KBM-7 (cell line): ENCODE measurements around the gene ANKK1.

Experiments
- DNase-seq: peaks from one replicate; pipeline ENCODE4 v3.0.0-alpha.2; 2015
- in situ Hi-C: fragments of 300-500 bp; cut with MboI; formaldehyde crosslinking; loops from 2 replicates; pipeline ENCODE4 v1.14.3; 2020; ENCODE audit warnings: low sequenced_read_pairs, low pct_unique_long_range_greater_than_20kb, mixed read lengths

Gene ANKK1

GRCh38 chr11:113404859-113405430 lies 17.4 kb downstream of the ANKK1 start:
- no peak for DNase-seq
- in situ Hi-C loops = no loop called here

DNA sequence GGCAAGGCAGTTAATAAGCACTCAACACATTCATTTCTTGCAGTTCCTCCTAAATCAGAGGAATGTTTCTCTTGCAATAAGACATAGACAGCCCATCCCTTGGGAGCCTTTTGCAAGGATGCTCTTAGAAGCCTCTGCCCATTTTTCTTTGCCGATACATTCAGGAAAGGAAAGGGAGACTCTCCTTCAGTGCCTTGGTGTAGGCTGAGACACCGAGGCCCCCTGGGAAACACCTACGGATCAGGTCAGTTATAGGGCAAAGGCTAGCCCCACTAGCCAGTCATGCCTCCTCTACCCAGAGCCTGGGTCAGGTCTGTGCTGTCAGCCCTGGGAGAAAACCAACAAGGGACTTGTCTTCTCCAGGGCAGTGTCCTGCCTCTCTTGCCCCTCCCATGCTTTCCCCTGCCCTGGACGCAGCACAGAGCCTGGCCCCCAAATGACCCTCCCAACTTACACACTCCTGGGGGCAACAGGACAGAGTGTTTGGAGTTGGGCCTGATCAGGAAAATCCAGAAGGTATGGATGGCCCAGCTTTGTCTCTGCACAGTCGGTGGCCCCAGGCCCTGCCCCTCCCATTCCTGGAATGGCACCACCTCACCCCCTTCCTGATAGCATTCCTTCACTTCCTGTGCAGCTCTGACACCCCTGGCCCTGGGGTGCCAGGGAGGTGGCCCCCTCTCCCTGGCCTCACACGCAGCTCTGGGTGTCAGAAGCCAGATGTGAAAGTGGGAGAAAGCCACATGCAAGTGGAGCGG lies 18.3 kb downstream of the ANKK1 start:
- no peak for DNase-seq
- in situ Hi-C loops = no loop called here

- in situ Hi-C loops = no loop called here
- DNase-seq = no peak
Observed at GRCh38 chr11:113407163-113407562, 19.6 kb downstream of the ANKK1 start.

DNA sequence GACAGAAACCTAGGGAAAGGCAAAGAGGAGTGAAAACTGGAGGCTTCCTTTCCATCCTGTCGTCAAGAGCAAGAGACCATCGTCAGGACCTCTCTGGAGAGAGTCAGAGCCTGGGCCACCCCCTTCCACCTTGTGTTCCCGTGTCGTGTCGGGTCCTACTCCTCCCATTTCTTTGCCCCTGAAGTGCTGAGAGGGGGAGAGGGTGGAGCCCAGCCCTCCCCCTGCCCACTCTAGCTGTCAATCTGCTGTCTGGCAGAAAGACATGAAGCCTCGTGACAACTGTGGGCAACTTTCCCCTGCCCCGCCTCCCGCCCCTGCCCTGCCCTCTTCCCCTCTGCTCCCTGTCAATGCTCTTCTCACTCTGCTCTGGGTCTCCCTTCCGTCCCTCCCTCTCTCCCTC lies 20.6 kb downstream of the ANKK1 start:
- DNase-seq = no peak
- in situ Hi-C loops = no loop called here

- in situ Hi-C loops = no loop called here
- DNase-seq = no peak
Observed at GRCh38 chr11:113408887-113409286, 21.3 kb downstream of the ANKK1 start.

- DNase-seq = no peak
- in situ Hi-C loops = no loop called here
Observed at GRCh38 chr11:113409526-113409925, 21.9 kb downstream of the ANKK1 start.

DNA sequence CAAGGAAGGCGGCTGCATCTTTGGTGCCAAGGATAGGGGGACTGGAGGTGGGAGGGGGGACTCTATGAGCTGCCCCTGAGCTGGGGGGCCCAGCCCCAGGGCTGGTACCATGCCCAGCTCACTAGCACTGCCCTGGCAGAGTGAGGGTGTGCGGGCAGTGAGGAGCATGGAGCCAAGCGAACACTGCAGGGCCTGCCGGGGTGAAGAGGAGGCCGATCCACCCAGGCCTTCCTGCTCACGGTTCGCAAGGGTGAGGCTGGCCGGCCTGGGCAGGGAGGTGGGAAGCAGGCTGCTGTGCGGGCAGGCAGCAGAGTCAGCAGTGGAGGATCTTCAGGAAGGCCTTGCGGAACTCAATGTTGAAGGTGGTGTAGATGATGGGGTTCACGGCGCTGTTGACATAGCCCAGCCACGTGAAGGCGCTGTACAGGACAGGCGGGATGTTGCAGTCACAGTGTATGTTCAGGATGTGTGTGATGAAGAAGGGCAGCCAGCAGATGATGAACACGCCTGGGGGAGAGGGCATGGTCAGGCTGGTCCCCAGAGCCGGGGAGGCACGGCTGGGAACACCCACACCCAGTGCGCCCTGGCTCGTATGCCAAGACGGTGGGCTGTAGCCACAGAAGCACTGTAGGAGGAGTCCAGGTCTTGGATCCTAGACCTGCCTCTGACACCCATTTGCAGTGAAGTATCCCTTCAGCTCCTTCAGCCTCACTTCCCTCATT lies 23.0 kb downstream of the ANKK1 start:
- in situ Hi-C loops = no loop called here
- no peak for DNase-seq

- DNase-seq = no peak
- in situ Hi-C loops = no loop called here
Observed at GRCh38 chr11:113411536-113411935, 24.0 kb downstream of the ANKK1 start.

- in situ Hi-C loops = no loop called here
Observed at GRCh38 chr11:113412675-113413074, 25.1 kb downstream of the ANKK1 start.

GRCh38 chr11:113415343-113415742 lies 27.8 kb downstream of the ANKK1 start:
- no peak for DNase-seq
- in situ Hi-C loops = no loop called here

More at GRCh38 chr11:113412675-113413074, 25.1 kb downstream of the ANKK1 start:
- DNase-seq = no peak

DNA sequence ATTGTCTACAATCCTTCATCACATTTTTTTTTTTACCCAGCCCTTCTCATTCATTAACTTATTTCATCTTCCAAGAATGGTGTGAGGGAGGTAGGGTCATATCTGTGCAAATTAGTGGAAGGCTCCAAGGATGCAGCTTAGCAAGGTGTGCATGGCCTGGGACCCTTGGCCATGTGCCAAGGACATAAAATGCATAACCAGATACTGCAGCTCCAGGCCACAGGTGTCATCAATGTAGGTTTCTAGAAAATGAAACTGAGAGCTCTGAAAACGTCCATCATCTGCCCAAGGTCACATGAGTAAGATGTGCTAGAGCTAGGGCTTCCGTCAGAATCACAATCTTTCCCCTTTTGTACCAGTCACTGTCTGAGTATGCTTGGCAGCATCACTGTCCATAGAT lies 29.8 kb downstream of the ANKK1 start:
- in situ Hi-C loops = no loop called here
- DNase-seq = no peak

DNA sequence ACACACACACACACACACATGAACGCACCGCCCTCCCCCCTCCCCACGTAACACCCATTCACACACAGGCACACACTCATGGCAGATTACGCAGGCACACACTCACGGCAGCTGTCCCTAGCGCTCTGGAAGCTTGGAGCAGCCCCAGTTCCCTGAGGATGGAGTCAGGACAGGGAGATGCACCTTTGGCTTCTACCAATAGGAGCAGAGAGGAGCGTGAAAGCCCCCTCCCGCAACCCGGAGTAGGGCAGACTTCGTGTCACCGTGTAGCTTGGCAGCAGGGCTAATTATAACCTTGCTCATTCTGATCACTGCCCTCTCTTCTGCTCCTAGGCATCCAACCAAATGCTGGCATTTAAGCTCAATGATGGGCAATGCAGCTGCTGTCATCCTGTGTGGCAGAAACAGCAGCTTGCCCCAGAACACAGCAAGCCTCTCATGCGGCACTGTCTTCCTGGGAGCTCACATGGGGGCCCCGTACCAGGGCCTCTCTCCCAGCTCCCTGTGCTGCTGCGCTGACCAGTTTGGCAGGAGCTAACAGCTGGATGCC lies 31.9 kb downstream of the ANKK1 start:
- in situ Hi-C loops = no loop called here
- DNase-seq = no peak

- in situ Hi-C loops = no loop called here
- DNase-seq = no peak
Observed at GRCh38 chr11:113420808-113421207, 33.2 kb downstream of the ANKK1 start.

DNA sequence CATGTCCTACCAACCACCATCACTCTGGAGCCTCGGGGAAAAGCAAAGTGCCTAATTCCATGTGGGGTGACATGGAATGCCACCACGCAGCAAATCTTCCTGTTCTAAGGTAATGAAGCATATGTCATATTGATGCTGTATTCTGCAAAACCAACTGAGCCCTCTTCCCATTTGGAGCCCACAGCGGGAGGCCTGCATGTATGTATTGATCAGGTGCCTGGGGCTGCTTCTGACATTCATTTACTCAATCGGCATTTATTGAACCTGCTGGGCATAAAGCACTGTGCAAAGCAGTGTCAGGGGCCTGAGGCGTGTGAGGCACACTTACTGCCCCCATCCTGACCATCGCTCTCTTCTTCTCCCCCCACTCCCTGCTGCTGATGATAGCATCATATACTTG lies 39.1 kb downstream of the ANKK1 start:
- in situ Hi-C loops = no loop called here
- DNase-seq = no peak

DNA sequence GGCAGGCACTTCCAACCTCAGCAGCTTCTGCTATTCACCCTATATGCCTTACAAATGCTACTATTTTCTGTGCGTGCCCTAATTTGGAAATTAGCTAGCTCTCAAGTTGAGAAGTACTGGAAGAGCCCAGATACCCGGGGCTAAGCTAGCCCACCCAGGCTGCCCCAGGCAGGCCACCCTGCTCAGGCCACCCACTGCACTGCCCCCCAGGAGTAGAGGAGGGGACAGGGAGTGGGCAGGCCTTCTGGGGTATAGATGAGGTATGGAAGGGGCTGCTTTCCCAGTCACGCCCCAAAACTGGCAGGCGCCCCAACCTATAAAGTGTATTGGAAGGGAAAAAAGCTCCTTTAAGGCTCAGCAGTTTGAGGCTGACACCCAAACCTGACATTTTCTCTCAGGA lies 44.2 kb downstream of the ANKK1 start:
- in situ Hi-C loops = no loop called here
- no peak for DNase-seq

DNA sequence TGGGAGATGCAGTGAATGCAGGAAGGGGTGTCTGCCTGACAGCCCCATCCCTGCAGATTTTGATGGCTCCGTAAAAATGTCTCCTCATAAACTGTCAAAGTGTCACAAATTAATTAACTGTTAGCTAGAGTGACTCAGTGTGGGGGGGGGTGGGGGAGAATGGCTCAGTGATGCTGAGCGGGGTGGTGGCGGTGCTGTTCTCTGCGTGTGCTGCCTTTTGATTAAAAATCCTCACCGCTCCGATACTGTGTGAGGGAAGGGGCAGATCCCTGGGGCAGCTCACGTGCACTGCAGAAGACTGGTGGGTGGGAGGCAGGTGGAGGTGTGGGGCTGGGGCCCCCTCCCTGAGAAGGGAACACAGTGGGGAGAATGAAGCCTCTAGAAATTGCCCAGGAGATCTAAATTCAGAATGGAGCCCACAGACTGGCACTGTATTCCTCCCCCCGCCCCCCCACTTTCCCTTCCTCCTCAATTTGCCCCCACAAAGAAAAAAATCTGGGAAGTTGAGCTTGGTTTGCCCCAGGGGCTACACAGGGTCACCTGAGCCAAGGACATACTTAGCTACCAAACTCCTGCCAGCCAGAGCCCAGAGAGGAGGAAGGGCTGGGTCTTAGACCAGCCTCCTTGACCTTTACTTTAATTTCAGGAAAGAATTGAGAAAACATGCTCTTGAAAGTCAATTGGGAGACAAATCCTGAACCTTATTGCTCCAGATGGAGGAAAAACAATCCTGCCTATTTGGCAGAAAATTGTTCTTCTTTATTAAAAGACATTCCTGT lies 47.8 kb downstream of the ANKK1 start:
- in situ Hi-C loops = no loop called here
- no peak for DNase-seq

DNA sequence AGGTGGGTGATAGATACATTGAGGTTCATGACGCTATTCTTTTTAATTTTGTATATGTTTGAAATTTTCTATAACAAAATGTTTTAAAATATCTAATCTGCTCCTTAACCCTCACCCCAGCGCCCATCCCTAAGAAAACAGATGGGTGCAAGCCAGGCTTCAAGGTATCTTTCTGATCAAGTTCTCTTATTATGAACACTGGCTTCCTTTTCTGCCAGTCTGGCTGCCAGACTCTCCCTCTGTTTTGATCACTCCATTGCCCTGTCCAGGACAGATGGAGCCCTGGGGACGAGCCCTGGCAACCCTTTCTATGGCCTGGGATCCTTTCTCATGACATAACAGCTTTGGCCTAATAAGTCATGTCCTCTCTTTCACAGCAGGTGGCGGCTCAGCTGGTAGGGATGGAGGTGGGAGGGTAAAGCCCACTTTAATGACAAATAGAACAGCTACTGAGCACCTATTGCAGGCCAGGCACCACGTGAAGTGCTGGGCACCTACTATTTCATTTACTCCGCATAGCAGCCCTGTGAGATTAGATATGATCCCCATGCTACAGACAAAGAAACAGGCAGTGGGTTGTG lies 49.2 kb downstream of the ANKK1 start:
- DNase-seq = no peak
- in situ Hi-C loops = no loop called here

DNA sequence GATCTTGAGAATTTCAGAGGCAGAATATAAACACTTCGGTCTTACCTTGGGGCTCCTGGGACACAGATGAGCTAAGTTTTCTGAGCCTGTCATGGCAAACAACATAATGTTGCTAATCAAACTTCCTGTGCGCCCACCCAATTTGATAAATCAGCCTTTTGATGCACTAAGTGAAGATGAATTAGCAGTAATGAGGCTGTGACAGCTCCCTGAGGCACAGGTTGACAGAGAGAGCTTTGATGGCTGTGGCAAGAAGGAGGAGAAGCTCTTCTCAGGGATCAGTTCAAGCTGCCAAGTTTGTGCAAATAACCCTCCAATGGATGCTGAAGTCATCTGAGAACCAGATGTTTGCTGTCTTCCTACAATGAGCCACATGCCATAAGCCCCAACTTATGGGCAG lies 53.2 kb downstream of the ANKK1 start:
- in situ Hi-C loops = no loop called here
- DNase-seq = no peak

DNA sequence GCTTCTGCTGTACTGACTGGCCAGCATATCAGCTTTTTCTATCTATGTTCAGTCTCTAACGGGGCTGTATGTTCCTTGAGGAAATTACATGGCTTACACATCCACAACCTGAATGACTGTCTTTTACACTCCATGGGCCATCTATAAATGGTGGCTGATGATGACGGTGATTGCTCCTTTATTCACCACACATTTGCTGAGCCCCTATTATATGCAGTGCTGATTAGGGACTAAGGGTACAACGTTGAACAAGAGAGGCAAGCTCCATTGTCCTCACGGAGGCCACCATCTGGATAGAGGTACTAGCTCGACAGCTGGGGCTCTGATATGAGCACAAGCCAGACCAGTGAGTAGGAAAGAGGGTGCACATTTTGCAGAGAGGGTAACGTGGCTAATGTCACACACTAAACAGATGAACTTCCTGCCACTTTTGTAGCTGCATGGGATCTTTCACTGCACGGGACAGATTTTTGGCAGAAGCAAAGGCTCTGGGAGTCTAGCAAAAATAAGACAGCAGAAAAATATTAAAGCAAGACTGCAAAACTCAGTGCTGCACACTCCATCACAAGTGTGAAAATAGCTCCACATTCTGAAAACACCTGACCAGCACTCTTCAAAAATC lies 57.0 kb downstream of the ANKK1 start:
- in situ Hi-C loops = no loop called here
- no peak for DNase-seq
